K562 (cell line): ENCODE measurements around the gene RUNX1.

Experiments
- BMI1 ChIP-seq: fragments of 150-350 bp; IDR thresholded peaks from 2 replicates; pipeline ENCODE4 v1.6.1; 2014; ENCODE audit warnings: low read length
- FOXO4 ChIP-seq: fragments of 450-650 bp; formaldehyde crosslinking; IDR thresholded peaks from 2 replicates; pipeline ENCODE4 v1.4.0; 2020; ENCODE audit warnings: mild to moderate bottlenecking, moderate library complexity
- MAX ChIP-seq: sonication (generic); formaldehyde crosslinking; IDR thresholded peaks from 2 replicates; pipeline ENCODE4 v1.9.0; 2022; ENCODE audit warnings: mild to moderate bottlenecking, missing genetic modification reagents
- SAFB2 ChIP-seq: fragments of 200-400 bp; formaldehyde crosslinking; IDR thresholded peaks from 2 replicates; pipeline ENCODE4 v1.6.1; 2018; ENCODE audit warnings: borderline replicate concordance, low read length, low read depth, moderate library complexity; ENCODE audit not compliant: severe bottlenecking
- TAF1 ChIP-seq: IDR thresholded peaks from 2 replicates; pipeline ENCODE4 v1.6.1; 2011; ENCODE audit warnings: mild to moderate bottlenecking, low read length, moderate library complexity; ENCODE audit not compliant: insufficient read depth, control insufficient read depth, severe bottlenecking; ENCODE audit errors: extremely low read depth
- TSHZ1 ChIP-seq: fragments of 250-450 bp; sonication (Bioruptor Pico); IDR thresholded peaks from 2 replicates; pipeline ENCODE4 v1.4.0; 2020; ENCODE audit warnings: mild to moderate bottlenecking, moderate library complexity
- ZNF124 ChIP-seq: sonication (generic); formaldehyde crosslinking; IDR thresholded peaks from 2 replicates; pipeline ENCODE4 v1.8.1; 2022; ENCODE audit warnings: missing genetic modification reagents
- ZNF79 ChIP-seq: fragments of 250-450 bp; sonication (Bioruptor Pico); IDR thresholded peaks from 2 replicates; pipeline ENCODE4 v1.4.0; 2020; ENCODE audit warnings: low read depth, mild to moderate bottlenecking, moderate library complexity

- no peak for TF ChIP-seq FOXO4 (CRISPR knock-in tag)
- no peak for TF ChIP-seq MAX
- no peak for TF ChIP-seq TAF1
- no peak for TF ChIP-seq TSHZ1 (CRISPR knock-in tag)
- no peak for TF ChIP-seq ZNF79 (CRISPR knock-in tag)
- TF ChIP-seq SAFB2 = no peak
- TF ChIP-seq BMI1 = no peak
- no peak for TF ChIP-seq ZNF124 (CRISPR knock-in tag)
Measured at GRCh38 chr21:35072557-35072956, 23.5 kb upstream of the RUNX1 start.
